DND-41 (cell line): ENCODE measurements around the gene CARD10.

Experiments used
- ATAC-seq: fragments of 200-7000 bp; cut with Tn5 transposase; 3 replicates; pipeline ENCODE4 v1.9.1; 2021; ENCODE audit warnings: low read depth; ENCODE audit not compliant: insufficient read depth
- DNase-seq: peaks from one replicate; pipeline ENCODE4 v3.0.0-alpha.2; 2020
- H2AFZ ChIP-seq: 2 replicates; pipeline ENCODE4 v1.6.0; 2012; ENCODE audit warnings: low read depth, low read length
- H3K27ac ChIP-seq: 2 replicates; pipeline ENCODE4 v1.5.1; 2012; ENCODE audit warnings: low read length, inconsistent platforms
- H3K27me3 ChIP-seq: fragments of 200-600 bp; sonication (generic); 2 replicates; pipeline ENCODE4 v1.6.0; 2012; ENCODE audit warnings: low read length, mild to moderate bottlenecking, inconsistent platforms; ENCODE audit not compliant: insufficient read depth, poor library complexity
- H3K36me3 ChIP-seq: 2 replicates; pipeline ENCODE4 v1.5.1; 2012; ENCODE audit warnings: low read length, inconsistent platforms; ENCODE audit not compliant: insufficient read depth
- H3K4me1 ChIP-seq: 2 replicates; pipeline ENCODE4 v1.5.1; 2012; ENCODE audit warnings: mild to moderate bottlenecking, low read length; ENCODE audit not compliant: insufficient read depth
- H3K4me2 ChIP-seq: 2 replicates; pipeline ENCODE4 v1.6.0; 2012; ENCODE audit warnings: mild to moderate bottlenecking, moderate library complexity, low read length, inconsistent platforms; ENCODE audit not compliant: insufficient read depth
- H3K4me3 ChIP-seq, 2 experiments: fragments of 200-600 bp in 1 of 2; shearing (Covaris generic) in 1 of 2; 2 replicates each; pipeline ENCODE4 v1.5.1; 2012 to 2016; ENCODE audit warnings: inconsistent platforms in 2 of 2, low read length in 2 of 2, mild to moderate bottlenecking in 2 of 2, low read depth in 1 of 2, moderate library complexity in 1 of 2
- H3K79me2 ChIP-seq: 2 replicates; pipeline ENCODE4 v1.6.0; 2012; ENCODE audit warnings: low read length, inconsistent platforms; ENCODE audit not compliant: insufficient read depth
- H3K9ac ChIP-seq: 2 replicates; pipeline ENCODE4 v1.6.0; 2012; ENCODE audit warnings: low read depth, mild to moderate bottlenecking, inconsistent platforms, low read length, moderate library complexity
- H3K9me3 ChIP-seq: 2 replicates; pipeline ENCODE4 v1.5.1; 2012; ENCODE audit warnings: low read length, moderate library complexity, mild to moderate bottlenecking, inconsistent platforms; ENCODE audit not compliant: insufficient read depth, severe bottlenecking
- H4K20me1 ChIP-seq: 2 replicates; pipeline ENCODE4 v1.6.0; 2012; ENCODE audit warnings: low read length; ENCODE audit not compliant: insufficient read depth
- EZH2 ChIP-seq: IDR thresholded peaks from 3 replicates; pipeline ENCODE4 v1.6.1; 2012; ENCODE audit warnings: borderline replicate concordance, low read depth, mild to moderate bottlenecking, moderate library complexity, low read length, inconsistent platforms; ENCODE audit not compliant: severe bottlenecking
- TF ChIP-seq, protein P1 (sequence below): IDR thresholded peaks from 2 replicates; pipeline ENCODE4 v1.5.1; 2012; ENCODE audit warnings: borderline replicate concordance, low read length, moderate library complexity, mild to moderate bottlenecking; ENCODE audit not compliant: poor library complexity, severe bottlenecking; ENCODE audit errors: extremely low read depth

CARD10 gene

DNA sequence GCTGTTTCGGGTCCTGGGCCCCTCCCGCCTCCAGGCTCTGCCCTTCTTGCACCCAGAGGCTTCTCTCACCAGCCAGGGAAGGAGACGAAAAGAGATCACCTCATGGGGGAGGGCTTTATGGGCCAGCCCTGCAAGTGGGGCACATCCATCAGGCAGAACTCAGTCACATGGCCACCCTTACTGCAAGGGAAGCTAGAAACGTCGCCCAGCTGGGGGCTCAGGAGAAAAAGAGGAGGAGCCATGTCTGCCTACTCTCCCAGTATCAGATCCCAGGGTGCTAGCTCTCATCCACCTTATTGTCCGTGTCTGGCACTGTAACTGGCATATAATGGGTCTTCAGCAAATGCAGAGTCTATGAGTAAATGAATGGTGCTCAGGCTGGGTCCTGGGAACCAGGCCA lies 57.3 kb downstream of the CARD10 start:
- TF ChIP-seq, protein P1, sequence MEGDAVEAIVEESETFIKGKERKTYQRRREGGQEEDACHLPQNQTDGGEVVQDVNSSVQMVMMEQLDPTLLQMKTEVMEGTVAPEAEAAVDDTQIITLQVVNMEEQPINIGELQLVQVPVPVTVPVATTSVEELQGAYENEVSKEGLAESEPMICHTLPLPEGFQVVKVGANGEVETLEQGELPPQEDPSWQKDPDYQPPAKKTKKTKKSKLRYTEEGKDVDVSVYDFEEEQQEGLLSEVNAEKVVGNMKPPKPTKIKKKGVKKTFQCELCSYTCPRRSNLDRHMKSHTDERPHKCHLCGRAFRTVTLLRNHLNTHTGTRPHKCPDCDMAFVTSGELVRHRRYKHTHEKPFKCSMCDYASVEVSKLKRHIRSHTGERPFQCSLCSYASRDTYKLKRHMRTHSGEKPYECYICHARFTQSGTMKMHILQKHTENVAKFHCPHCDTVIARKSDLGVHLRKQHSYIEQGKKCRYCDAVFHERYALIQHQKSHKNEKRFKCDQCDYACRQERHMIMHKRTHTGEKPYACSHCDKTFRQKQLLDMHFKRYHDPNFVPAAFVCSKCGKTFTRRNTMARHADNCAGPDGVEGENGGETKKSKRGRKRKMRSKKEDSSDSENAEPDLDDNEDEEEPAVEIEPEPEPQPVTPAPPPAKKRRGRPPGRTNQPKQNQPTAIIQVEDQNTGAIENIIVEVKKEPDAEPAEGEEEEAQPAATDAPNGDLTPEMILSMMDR: no peak
- no peak for TF ChIP-seq EZH2
- no peak overlapping the region for H3K4me3 ChIP-seq
- no peak overlapping the region for H2AFZ ChIP-seq
- H4K20me1 ChIP-seq: peaks cover 15% of the 10 kb centered on the region
- H3K27ac ChIP-seq: no peak overlapping the region
- H3K4me2 ChIP-seq: no peak overlapping the region
- ATAC-seq: no peak
- H3K9ac ChIP-seq: no peak overlapping the region
- H3K36me3 ChIP-seq: peaks cover 4% of the 10 kb centered on the region; the same call in 1 of the 2 replicates
- no peaks in the 10 kb centered on the region for H3K79me2 ChIP-seq
- H3K27me3 ChIP-seq: no peaks in the 10 kb centered on the region
- H3K9me3 ChIP-seq: no peaks in the 10 kb centered on the region
- no peaks in the 10 kb centered on the region for H3K4me1 ChIP-seq
- no peak for DNase-seq

DNA sequence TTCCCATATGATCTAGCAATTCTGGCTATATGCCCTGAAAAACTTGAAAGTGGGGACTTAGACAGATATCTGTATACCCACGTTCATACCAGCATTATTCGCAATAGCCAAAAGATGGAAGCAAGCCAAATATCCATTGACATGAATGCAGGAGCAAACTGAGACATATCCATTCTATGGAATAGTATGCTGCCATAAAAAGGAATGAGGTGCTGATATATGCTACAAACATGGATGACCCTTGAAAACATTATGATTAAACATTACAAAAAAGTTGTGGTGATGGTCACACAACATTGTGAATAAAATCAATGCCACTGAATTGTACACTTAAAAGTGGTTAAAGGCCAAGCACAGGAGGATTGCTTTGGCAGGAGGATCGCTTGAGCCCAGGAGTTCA lies 58.5 kb downstream of the CARD10 start:
- H3K4me1 ChIP-seq: no peaks in the 10 kb centered on the region
- H3K79me2 ChIP-seq: no peaks in the 10 kb centered on the region
- H3K9ac ChIP-seq: no peak overlapping the region
- no peak overlapping the region for H3K4me2 ChIP-seq
- DNase-seq (no peak), ATAC-seq (no peak)
- H3K27ac ChIP-seq: no peak overlapping the region
- peaks cover 15% of the 10 kb centered on the region for H4K20me1 ChIP-seq
- H3K4me3 ChIP-seq: no peak overlapping the region
- H3K27me3 ChIP-seq: no peaks in the 10 kb centered on the region
- no peaks in the 10 kb centered on the region for H3K36me3 ChIP-seq
- TF ChIP-seq EZH2: no peak
- TF ChIP-seq, protein P1: no peak
- H3K9me3 ChIP-seq: no peaks in the 10 kb centered on the region
- H2AFZ ChIP-seq: no peak overlapping the region

DNA sequence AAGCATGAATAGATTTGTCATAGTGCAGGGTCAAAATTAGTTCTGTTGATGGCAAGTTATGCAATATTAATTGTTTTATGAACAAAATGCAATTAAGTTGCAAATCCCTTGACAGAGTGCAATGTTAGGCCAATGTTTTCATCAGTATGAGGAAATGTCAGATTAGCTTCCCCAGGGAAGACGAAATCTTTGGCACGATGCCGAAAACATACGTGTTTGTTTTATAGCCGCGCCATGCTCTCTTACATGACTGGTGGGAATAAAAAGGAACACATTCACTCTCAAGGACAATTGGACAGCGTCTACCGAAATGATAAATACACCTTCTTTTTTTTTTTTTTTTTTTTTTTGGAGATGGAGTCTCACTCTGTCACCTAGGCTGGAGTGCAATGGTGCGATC lies 60.0 kb downstream of the CARD10 start:
- no peak for DNase-seq
- Histone ChIP-seq H3K36me3 (no peaks in the 10 kb centered on the region), H3K9me3 (no peaks in the 10 kb centered on the region), H3K27me3 (no peaks in the 10 kb centered on the region), H3K4me2 (no peak overlapping the region), H2AFZ (no peak overlapping the region), H4K20me1 (peaks cover 15% of the 10 kb centered on the region), H3K79me2 (no peaks in the 10 kb centered on the region), H3K27ac (no peak overlapping the region), H3K4me1 (no peaks in the 10 kb centered on the region), H3K4me3 (no peak overlapping the region), H3K9ac (no peak overlapping the region)
- no peak for TF ChIP-seq EZH2
- TF ChIP-seq, protein P1: no peak
- ATAC-seq: no peak
